Smooth muscle cell (in vitro differentiated cells): ENCODE measurements around the gene CCDC88C. TPM values are rescaled to one million over a fixed set of nuclear protein-coding genes. Genes with fewer than 3 reads are reported as not detected.

Source experiments
- DNase-seq: peaks from one replicate; lab custom pipeline; 2025; ENCODE audit not compliant: unreplicated experiment; lab: John Stamatoyannopoulos, UW
- H2AFZ ChIP-seq: fragments of 200-600 bp; sonication (generic); 2 replicates; pipeline ENCODE4 v1.6.0; 2016; ENCODE audit warnings: antibody characterized with exemption, low read depth, mild to moderate bottlenecking
- H3F3A ChIP-seq: fragments of 200-600 bp; sonication (generic); 2 replicates; pipeline ENCODE4 v1.6.0; 2017; ENCODE audit warnings: antibody characterized with exemption, low read depth
- H3K27ac ChIP-seq: fragments of 200-600 bp; sonication (generic); 2 replicates; pipeline ENCODE4 v1.5.1; 2016; ENCODE audit warnings: low read depth, mild to moderate bottlenecking
- H3K27me3 ChIP-seq: fragments of 200-600 bp; sonication (generic); 2 replicates; pipeline ENCODE4 v1.6.1; 2016; ENCODE audit warnings: low read depth, mild to moderate bottlenecking
- H3K36me3 ChIP-seq: fragments of 200-600 bp; sonication (generic); 2 replicates; pipeline ENCODE4 v1.5.1; 2016; ENCODE audit warnings: low read depth
- H3K4me1 ChIP-seq: fragments of 200-600 bp; sonication (generic); 2 replicates; pipeline ENCODE4 v1.5.1; 2016; ENCODE audit warnings: low read depth
- H3K4me2 ChIP-seq: fragments of 200-600 bp; sonication (generic); 2 replicates; pipeline ENCODE4 v1.6.0; 2016; ENCODE audit warnings: mild to moderate bottlenecking
- H3K4me3 ChIP-seq: fragments of 200-600 bp; sonication (generic); 2 replicates; pipeline ENCODE4 v1.5.1; 2016; ENCODE audit warnings: mild to moderate bottlenecking
- H3K79me2 ChIP-seq: fragments of 200-600 bp; sonication (generic); 2 replicates; pipeline ENCODE4 v1.6.0; 2016; ENCODE audit warnings: low read depth, mild to moderate bottlenecking
- H3K9ac ChIP-seq: fragments of 200-600 bp; sonication (generic); 2 replicates; pipeline ENCODE4 v1.6.0; 2016; ENCODE audit warnings: low read depth
- H3K9me3 ChIP-seq: fragments of 200-600 bp; sonication (generic); replicated peaks from 2 replicates; pipeline ENCODE4 v1.5.1; 2016; ENCODE audit warnings: low read depth
- H4K20me1 ChIP-seq: fragments of 200-600 bp; sonication (generic); 2 replicates; pipeline ENCODE4 v1.6.0; 2016; ENCODE audit warnings: low read depth
- CTCF ChIP-seq: fragments of 200-600 bp; sonication (generic); IDR thresholded peaks from 2 replicates; pipeline ENCODE4 v1.5.1; 2017; ENCODE audit warnings: borderline replicate concordance, mild to moderate bottlenecking, antibody characterized with exemption; ENCODE audit not compliant: insufficient read depth, poor library complexity, severe bottlenecking
- WGBS: methylation state at CpG from one replicate; pipeline ENCODE4 v1.1.7; 2016; ENCODE audit warnings: low lambda C conversion rate; 5-methylcytosine and 5-hydroxymethylcytosine counted together
- polyA plus RNA-seq: library from polyadenylated mRNA; unstranded; fragments of >200 nt; fragmentation: Nextera tagmentation; extraction: Ambion mirVana; gene quantifications from 2 replicates; pipeline ENCODE4 v1.2.1, GENCODE V29; 2016
- total RNA-seq: library from RNA; depleted of rRNA; stranded (reverse); fragments of >200 nt; gene quantifications from 2 replicates; pipeline ENCODE4 v1.2.3, GENCODE V29; 2014

Gene CCDC88C
- total and polyA plus RNA-seq, 2 experiments from 2014 or later, result 1.1 TPM; not detected in 1

- peak overlapping the region; percentile 50 for H3K27ac ChIP-seq
- 78% methylated on average over 22 of the region's 22 CpGs for WGBS
- no peak for DNase-seq
These were observed 50.1 kb downstream of the CCDC88C start for GRCh38 chr14:91367173-91368171.

GRCh38 chr14:91366749-91367148 is 50.9 kb downstream of the CCDC88C start:
- H2AFZ ChIP-seq, result no peak overlapping the region
- peaks cover 93% of the 10 kb centered on the region for H3K27me3 ChIP-seq
- H3K9me3 ChIP-seq, result no peaks in the 10 kb centered on the region
- no peak overlapping the region for H3K4me2 ChIP-seq
- DNase-seq, result no peak
- TF ChIP-seq CTCF, result no peak
- H3K4me3 ChIP-seq, result no peak overlapping the region
- H3K27ac ChIP-seq, result no peak overlapping the region
- no peaks in the 10 kb centered on the region for H3F3A ChIP-seq
- no peaks in the 10 kb centered on the region for H4K20me1 ChIP-seq
- peak overlapping the region; percentile 45 for H3K9ac ChIP-seq
- no peaks in the 10 kb centered on the region for H3K79me2 ChIP-seq
- H3K4me1 ChIP-seq, result no peaks in the 10 kb centered on the region
- no peaks in the 10 kb centered on the region for H3K36me3 ChIP-seq
- 96% methylated on average over 6 of the region's 6 CpGs for WGBS

More at GRCh38 chr14:91367173-91368171, 50.1 kb downstream of the CCDC88C start:
- Histone ChIP-seq H3K79me2 (no peaks in the 10 kb centered on the region), H3F3A (no peaks in the 10 kb centered on the region), H3K9ac (no peak overlapping the region), H3K36me3 (no peaks in the 10 kb centered on the region), H3K27me3 (peaks cover 90% of the 10 kb centered on the region), H3K4me1 (no peaks in the 10 kb centered on the region), H4K20me1 (no peaks in the 10 kb centered on the region), H3K4me3 (no peak overlapping the region), H3K4me2 (no peak overlapping the region), H2AFZ (no peak overlapping the region), H3K9me3 (no peaks in the 10 kb centered on the region)
- TF ChIP-seq CTCF, result no peak

GRCh38 chr14:91365552-91365951 is 52.1 kb downstream of the CCDC88C start:
- Histone ChIP-seq H3K9ac (no peak overlapping the region), H3K4me1 (no peaks in the 10 kb centered on the region), H4K20me1 (no peaks in the 10 kb centered on the region), H3K9me3 (no peaks in the 10 kb centered on the region), H3K79me2 (no peaks in the 10 kb centered on the region), H3K27me3 (peaks cover 84% of the 10 kb centered on the region), H3F3A (no peaks in the 10 kb centered on the region), H3K4me2 (no peak overlapping the region), H3K36me3 (no peaks in the 10 kb centered on the region), H2AFZ (no peak overlapping the region), H3K4me3 (no peak overlapping the region), H3K27ac (no peak overlapping the region)
- 74% methylated on average over 6 of the region's 6 CpGs for WGBS
- no peak for TF ChIP-seq CTCF
- no peak for DNase-seq
